ENCODE results near the gene ARAP1. TPM values are rescaled to one million over a fixed set of nuclear protein-coding genes. Genes with fewer than 3 reads are reported as not detected.

The ARAP1 gene
- total RNA-seq, 1 experiment from 2014 or later: 76.1 TPM

- no peak overlapping the region for H3K4me2 ChIP-seq (ENCODE audit: low read depth, low read length, poor library complexity, severe bottlenecking)
- H4K20me1 ChIP-seq (ENCODE audit: insufficient read depth, low read depth, low read length): no peaks in the 10 kb centered on the region
- no peaks in the 10 kb centered on the region for H3K9me2 ChIP-seq (replicated peaks; ENCODE audit: insufficient read depth, low read length)
- no peak overlapping the region for H3K27ac ChIP-seq (ENCODE audit: low read length)
- H3K4me1 ChIP-seq (ENCODE audit: low read length): no peaks in the 10 kb centered on the region
- no peaks in the 10 kb centered on the region for H3K27me3 ChIP-seq (ENCODE audit: low read length)
- H3K9me3 ChIP-seq (ENCODE audit: low read length): peaks cover 16% of the 10 kb centered on the region
- no peak for DNase-seq
- H3K9ac ChIP-seq (ENCODE audit: low read length): no peak overlapping the region
- H3K79me2 ChIP-seq (ENCODE audit: low read length): no peaks in the 10 kb centered on the region
- H3K4me3 ChIP-seq (ENCODE audit: low read length): no peak overlapping the region
- peaks cover 38% of the 10 kb centered on the region for H3K36me3 ChIP-seq (ENCODE audit: insufficient read depth, low read length)
- H2AFZ ChIP-seq (ENCODE audit: low read length): no peak overlapping the region
These were observed 86.2 kb downstream of the ARAP1 start for GRCh38 chr11:72665911-72666472.

GRCh38 chr11:72662036-72662435 is 90.2 kb downstream of the ARAP1 start:
- Histone ChIP-seq H3K9ac (ENCODE audit: low read length) (no peak overlapping the region), H3K27ac (ENCODE audit: low read length) (no peak overlapping the region), H3K9me2 (replicated peaks; ENCODE audit: insufficient read depth, low read length) (no peaks in the 10 kb centered on the region), H3K79me2 (ENCODE audit: low read length) (no peaks in the 10 kb centered on the region), H3K4me3 (ENCODE audit: low read length) (no peak overlapping the region), H3K36me3 (ENCODE audit: insufficient read depth, low read length) (peaks cover 1% of the 10 kb centered on the region), H4K20me1 (ENCODE audit: insufficient read depth, low read depth, low read length) (0 out of 2 replicates have a peak, but pooled peaks cover 8% of the 10 kb centered on the region), H3K4me1 (ENCODE audit: low read length) (no peaks in the 10 kb centered on the region), H2AFZ (ENCODE audit: low read length) (no peak overlapping the region), H3K27me3 (ENCODE audit: low read length) (no peaks in the 10 kb centered on the region), H3K9me3 (ENCODE audit: low read length) (no peaks in the 10 kb centered on the region), H3K4me2 (ENCODE audit: low read depth, low read length, poor library complexity, severe bottlenecking) (no peak overlapping the region)
- no peak for DNase-seq

GRCh38 chr11:72661486-72661885 is 90.7 kb downstream of the ARAP1 start:
- H3K9me2 ChIP-seq (replicated peaks; ENCODE audit: insufficient read depth, low read length): no peaks in the 10 kb centered on the region
- no peaks in the 10 kb centered on the region for H3K9me3 ChIP-seq (ENCODE audit: low read length)
- H3K36me3 ChIP-seq (ENCODE audit: insufficient read depth, low read length): no peaks in the 10 kb centered on the region
- H3K79me2 ChIP-seq (ENCODE audit: low read length): no peaks in the 10 kb centered on the region
- no peaks in the 10 kb centered on the region for H3K27me3 ChIP-seq (ENCODE audit: low read length)
- no peak overlapping the region for H3K9ac ChIP-seq (ENCODE audit: low read length)
- H3K4me2 ChIP-seq (ENCODE audit: low read depth, low read length, poor library complexity, severe bottlenecking): no peak overlapping the region
- H3K27ac ChIP-seq (ENCODE audit: low read length): no peak overlapping the region
- H2AFZ ChIP-seq (ENCODE audit: low read length): no peak overlapping the region
- no peak overlapping the region for H3K4me3 ChIP-seq (ENCODE audit: low read length)
- H3K4me1 ChIP-seq (ENCODE audit: low read length): no peaks in the 10 kb centered on the region
- H4K20me1 ChIP-seq (ENCODE audit: insufficient read depth, low read depth, low read length): 0 out of 2 replicates have a peak, but pooled peaks cover 8% of the 10 kb centered on the region
- no peak for DNase-seq

- no peaks in the 10 kb centered on the region for H3K9me2 ChIP-seq (replicated peaks; ENCODE audit: insufficient read depth, low read length)
- no peak overlapping the region for H3K4me2 ChIP-seq (ENCODE audit: low read depth, low read length, poor library complexity, severe bottlenecking)
- H3K4me3 ChIP-seq (ENCODE audit: low read length): no peak overlapping the region
- DNase-seq: no peak
- H3K9ac ChIP-seq (ENCODE audit: low read length): no peak overlapping the region
- H3K27ac ChIP-seq (ENCODE audit: low read length): no peak overlapping the region
- H2AFZ ChIP-seq (ENCODE audit: low read length): no peak overlapping the region
- no peaks in the 10 kb centered on the region for H3K36me3 ChIP-seq (ENCODE audit: insufficient read depth, low read length)
- H3K27me3 ChIP-seq (ENCODE audit: low read length): no peaks in the 10 kb centered on the region
- no peaks in the 10 kb centered on the region for H3K79me2 ChIP-seq (ENCODE audit: low read length)
- peaks cover 15% of the 10 kb centered on the region; the same call in 1 of the 2 replicates for H4K20me1 ChIP-seq (ENCODE audit: insufficient read depth, low read depth, low read length)
- H3K9me3 ChIP-seq (ENCODE audit: low read length): no peaks in the 10 kb centered on the region
- H3K4me1 ChIP-seq (ENCODE audit: low read length): no peaks in the 10 kb centered on the region
These were observed 93.1 kb downstream of the ARAP1 start for GRCh38 chr11:72658989-72659640.

- H3K4me3 ChIP-seq (ENCODE audit: low read length): no peak overlapping the region
- H4K20me1 ChIP-seq (ENCODE audit: insufficient read depth, low read depth, low read length): peaks cover 15% of the 10 kb centered on the region
- no peaks in the 10 kb centered on the region for H3K9me3 ChIP-seq (ENCODE audit: low read length)
- H3K9ac ChIP-seq (ENCODE audit: low read length): no peak overlapping the region
- no peaks in the 10 kb centered on the region for H3K9me2 ChIP-seq (replicated peaks; ENCODE audit: insufficient read depth, low read length)
- no peaks in the 10 kb centered on the region for H3K27me3 ChIP-seq (ENCODE audit: low read length)
- no peak overlapping the region for H3K4me2 ChIP-seq (ENCODE audit: low read depth, low read length, poor library complexity, severe bottlenecking)
- H3K4me1 ChIP-seq (ENCODE audit: low read length): no peaks in the 10 kb centered on the region
- H3K27ac ChIP-seq (ENCODE audit: low read length): no peak overlapping the region
- DNase-seq: no peak
- H3K79me2 ChIP-seq (ENCODE audit: low read length): no peaks in the 10 kb centered on the region
- no peaks in the 10 kb centered on the region for H3K36me3 ChIP-seq (ENCODE audit: insufficient read depth, low read length)
- no peak overlapping the region for H2AFZ ChIP-seq (ENCODE audit: low read length)
These were observed 94.7 kb downstream of the ARAP1 start for GRCh38 chr11:72657411-72658100.

GRCh38 chr11:72655896-72656464 is 96.2 kb downstream of the ARAP1 start:
- Histone ChIP-seq H3K27ac (ENCODE audit: low read length) (no peak overlapping the region), H3K9me2 (replicated peaks; ENCODE audit: insufficient read depth, low read length) (no peaks in the 10 kb centered on the region), H3K9me3 (ENCODE audit: low read length) (no peaks in the 10 kb centered on the region), H3K79me2 (ENCODE audit: low read length) (no peaks in the 10 kb centered on the region), H3K9ac (ENCODE audit: low read length) (no peak overlapping the region), H2AFZ (ENCODE audit: low read length) (no peak overlapping the region), H3K27me3 (ENCODE audit: low read length) (no peaks in the 10 kb centered on the region), H3K4me1 (ENCODE audit: low read length) (no peaks in the 10 kb centered on the region), H4K20me1 (ENCODE audit: insufficient read depth, low read depth, low read length) (peaks cover 18% of the 10 kb centered on the region), H3K4me3 (ENCODE audit: low read length) (no peak overlapping the region), H3K36me3 (ENCODE audit: insufficient read depth, low read length) (no peaks in the 10 kb centered on the region), H3K4me2 (ENCODE audit: low read depth, low read length, poor library complexity, severe bottlenecking) (no peak overlapping the region)
- no peak for DNase-seq

GRCh38 chr11:72655014-72655413 is 97.2 kb downstream of the ARAP1 start:
- Histone ChIP-seq H3K4me2 (ENCODE audit: low read depth, low read length, poor library complexity, severe bottlenecking) (no peak overlapping the region), H3K36me3 (ENCODE audit: insufficient read depth, low read length) (no peaks in the 10 kb centered on the region), H2AFZ (ENCODE audit: low read length) (no peak overlapping the region), H3K9ac (ENCODE audit: low read length) (no peak overlapping the region), H3K4me1 (ENCODE audit: low read length) (no peaks in the 10 kb centered on the region), H4K20me1 (ENCODE audit: insufficient read depth, low read depth, low read length) (peaks cover 18% of the 10 kb centered on the region), H3K4me3 (ENCODE audit: low read length) (no peak overlapping the region), H3K9me3 (ENCODE audit: low read length) (no peaks in the 10 kb centered on the region), H3K27me3 (ENCODE audit: low read length) (no peaks in the 10 kb centered on the region), H3K27ac (ENCODE audit: low read length) (no peak overlapping the region), H3K79me2 (ENCODE audit: low read length) (no peaks in the 10 kb centered on the region), H3K9me2 (replicated peaks; ENCODE audit: insufficient read depth, low read length) (no peaks in the 10 kb centered on the region)
- no peak for DNase-seq

GRCh38 chr11:72653649-72654048 is 98.6 kb downstream of the ARAP1 start:
- no peak overlapping the region for H3K27ac ChIP-seq (ENCODE audit: low read length)
- no peaks in the 10 kb centered on the region for H3K9me3 ChIP-seq (ENCODE audit: low read length)
- H3K9me2 ChIP-seq (replicated peaks; ENCODE audit: insufficient read depth, low read length): no peaks in the 10 kb centered on the region
- peaks cover 4% of the 10 kb centered on the region for H3K4me1 ChIP-seq (ENCODE audit: low read length)
- H3K4me2 ChIP-seq (ENCODE audit: low read depth, low read length, poor library complexity, severe bottlenecking): no peak overlapping the region
- H3K9ac ChIP-seq (ENCODE audit: low read length): no peak overlapping the region
- no peak overlapping the region for H2AFZ ChIP-seq (ENCODE audit: low read length)
- no peak for DNase-seq
- no peaks in the 10 kb centered on the region for H3K27me3 ChIP-seq (ENCODE audit: low read length)
- H3K36me3 ChIP-seq (ENCODE audit: insufficient read depth, low read length): no peaks in the 10 kb centered on the region
- H3K4me3 ChIP-seq (ENCODE audit: low read length): no peak overlapping the region
- H3K79me2 ChIP-seq (ENCODE audit: low read length): no peaks in the 10 kb centered on the region
- peaks cover 18% of the 10 kb centered on the region for H4K20me1 ChIP-seq (ENCODE audit: insufficient read depth, low read depth, low read length)
